Karpas-422 (cell line): ENCODE data around the gene NPNT. TPM values are rescaled to one million over a fixed set of nuclear protein-coding genes. Genes with fewer than 3 reads are reported as not detected.
"Not testable (repeated sequence)": the region's sequence is repeated elsewhere in the genome, so short reads cannot be mapped to it uniquely, and the experiment has no call there.

Experiments used
- DNase-seq: peaks from one replicate; pipeline ENCODE4 v3.0.0-alpha.2; 2015
- H2AFZ ChIP-seq: fragments of 200-600 bp; sonication (generic); 2 replicates; pipeline ENCODE4 v1.6.1; 2014; ENCODE audit warnings: antibody characterized with exemption, low read length, mixed read lengths
- H3K27ac ChIP-seq: fragments of 200-600 bp; sonication (generic); 2 replicates; pipeline ENCODE4 v1.5.1; 2014; ENCODE audit warnings: mild to moderate bottlenecking, low read length, moderate library complexity
- H3K27me3 ChIP-seq: fragments of 200-600 bp; sonication (generic); 2 replicates; pipeline ENCODE4 v1.6.1; 2014; ENCODE audit warnings: low read length, mixed read lengths
- H3K36me3 ChIP-seq: fragments of 200-600 bp; sonication (generic); 2 replicates; pipeline ENCODE4 v1.6.1; 2014; ENCODE audit warnings: low read length, mixed read lengths; ENCODE audit not compliant: insufficient read depth
- H3K4me1 ChIP-seq: fragments of 200-600 bp; sonication (generic); 2 replicates; pipeline ENCODE4 v1.6.1; 2014; ENCODE audit warnings: mild to moderate bottlenecking, low read length, mixed read lengths
- H3K4me2 ChIP-seq: fragments of 200-600 bp; sonication (generic); 2 replicates; pipeline ENCODE4 v1.6.1; 2014; ENCODE audit warnings: low read length, low read depth, mild to moderate bottlenecking; ENCODE audit not compliant: poor library complexity, severe bottlenecking
- H3K4me3 ChIP-seq: fragments of 200-600 bp; sonication (generic); 2 replicates; pipeline ENCODE4 v1.5.1; 2014; ENCODE audit warnings: mild to moderate bottlenecking, antibody characterized with exemption, low read length, mixed read lengths
- H3K79me2 ChIP-seq: fragments of 200-600 bp; sonication (generic); 2 replicates; pipeline ENCODE4 v1.6.1; 2014; ENCODE audit warnings: mild to moderate bottlenecking, low read length, mixed read lengths
- H3K9ac ChIP-seq: fragments of 200-600 bp; sonication (generic); 2 replicates; pipeline ENCODE4 v1.6.0; 2014; ENCODE audit warnings: low read length
- H3K9me2 ChIP-seq: fragments of 200-600 bp; sonication (generic), shearing (Covaris generic); replicated peaks from 2 replicates; pipeline ENCODE4 v1.6.0; 2014; ENCODE audit warnings: mild to moderate bottlenecking, low read length, moderate library complexity; ENCODE audit not compliant: insufficient read depth
- H3K9me3 ChIP-seq: fragments of 300-700, 200-600 bp; sonication (generic); 2 replicates; pipeline ENCODE4 v1.6.1; 2014; ENCODE audit warnings: low read length, mixed read lengths
- H4K20me1 ChIP-seq: fragments of 200-600 bp; sonication (generic); 2 replicates; pipeline ENCODE4 v1.6.1; 2014; ENCODE audit warnings: mild to moderate bottlenecking, antibody characterized with exemption, low read length, low read depth; ENCODE audit not compliant: insufficient read depth
- total RNA-seq: library from RNA; depleted of rRNA; stranded (reverse); fragments of >200 nt; shearing (Covaris generic); gene quantifications from 2 replicates; pipeline ENCODE4 v1.2.3, GENCODE V29; 2014; ENCODE audit warnings: low replicate concordance; rRNA removed

Gene NPNT, protein sequence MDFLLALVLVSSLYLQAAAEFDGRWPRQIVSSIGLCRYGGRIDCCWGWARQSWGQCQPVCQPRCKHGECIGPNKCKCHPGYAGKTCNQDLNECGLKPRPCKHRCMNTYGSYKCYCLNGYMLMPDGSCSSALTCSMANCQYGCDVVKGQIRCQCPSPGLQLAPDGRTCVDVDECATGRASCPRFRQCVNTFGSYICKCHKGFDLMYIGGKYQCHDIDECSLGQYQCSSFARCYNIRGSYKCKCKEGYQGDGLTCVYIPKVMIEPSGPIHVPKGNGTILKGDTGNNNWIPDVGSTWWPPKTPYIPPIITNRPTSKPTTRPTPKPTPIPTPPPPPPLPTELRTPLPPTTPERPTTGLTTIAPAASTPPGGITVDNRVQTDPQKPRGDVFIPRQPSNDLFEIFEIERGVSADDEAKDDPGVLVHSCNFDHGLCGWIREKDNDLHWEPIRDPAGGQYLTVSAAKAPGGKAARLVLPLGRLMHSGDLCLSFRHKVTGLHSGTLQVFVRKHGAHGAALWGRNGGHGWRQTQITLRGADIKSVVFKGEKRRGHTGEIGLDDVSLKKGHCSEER
- total RNA-seq = not detected in 2 replicates

DNA sequence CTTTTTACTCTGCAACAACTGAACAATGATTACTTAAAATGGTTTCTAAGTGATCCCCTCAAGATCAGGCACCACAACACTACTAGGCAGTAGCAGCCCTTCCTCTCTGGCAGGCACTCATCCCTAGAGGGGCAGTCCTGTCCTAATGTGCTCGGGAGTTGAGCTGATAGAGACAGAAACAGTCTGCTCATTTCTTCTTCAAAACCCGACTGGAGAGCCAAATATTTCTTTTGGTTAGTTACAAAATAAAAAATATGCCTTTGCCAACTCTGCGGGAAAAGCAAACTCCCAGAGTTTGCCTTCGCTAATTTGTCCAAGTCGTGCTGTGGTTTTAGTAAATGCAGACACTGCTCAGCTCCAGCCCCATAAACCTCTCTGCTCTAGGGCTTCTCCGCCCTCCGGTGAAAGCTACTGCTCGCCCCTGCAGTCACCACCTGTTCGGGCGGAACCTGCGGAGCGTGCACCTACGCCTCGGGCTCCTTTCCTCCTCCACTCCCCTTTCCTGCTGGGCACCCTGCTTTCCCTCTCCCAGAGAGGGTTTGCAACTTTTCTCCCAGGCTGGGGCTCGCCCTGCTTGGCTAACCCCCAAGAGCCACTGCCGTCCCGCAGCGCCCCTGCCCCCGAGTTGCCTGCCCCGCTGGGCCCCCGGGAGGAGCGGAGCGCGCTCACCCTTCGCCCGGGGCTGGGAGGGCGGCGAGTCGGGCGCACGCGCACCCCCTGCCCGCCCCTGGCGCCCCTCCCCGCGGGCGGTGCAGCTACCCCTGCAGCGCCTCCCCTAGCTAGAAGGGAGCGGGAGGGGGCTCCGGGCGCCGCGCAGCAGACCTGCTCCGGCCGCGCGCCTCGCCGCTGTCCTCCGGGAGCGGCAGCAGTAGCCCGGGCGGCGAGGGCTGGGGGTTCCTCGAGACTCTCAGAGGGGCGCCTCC lies at the start of gene NPNT:
Gene NPNT (plus strand): TSS at position 812 of the 923 bp plus-strand sequence. CDS start 182 bp downstream, outside the sequence.
- H3K4me2 ChIP-seq = peak within 1 kb of the TSS; percentile 56
- no peaks in the 10 kb centered on the region for H3K36me3 ChIP-seq
- H3K9me2 ChIP-seq = no peaks in the 10 kb centered on the region
- no peaks in the 10 kb centered on the region for H3K9me3 ChIP-seq
- H3K27ac ChIP-seq = no peak within 1 kb of the TSS
- H3K9ac ChIP-seq = peak within 1 kb of the TSS; percentile 22; the same call in 1 of the 2 replicates
- DNase-seq = no peak
- H3K4me3 ChIP-seq = peak within 1 kb of the TSS; percentile 50; the same call in 1 of the 2 replicates
- H2AFZ ChIP-seq = no peak within 1 kb of the TSS
- H3K79me2 ChIP-seq = no peaks in the 10 kb centered on the region
- H4K20me1 ChIP-seq = no peaks in the 10 kb centered on the region
- peaks cover 11% of the 10 kb centered on the region for H3K4me1 ChIP-seq
- no peaks in the 10 kb centered on the region for H3K27me3 ChIP-seq

DNA sequence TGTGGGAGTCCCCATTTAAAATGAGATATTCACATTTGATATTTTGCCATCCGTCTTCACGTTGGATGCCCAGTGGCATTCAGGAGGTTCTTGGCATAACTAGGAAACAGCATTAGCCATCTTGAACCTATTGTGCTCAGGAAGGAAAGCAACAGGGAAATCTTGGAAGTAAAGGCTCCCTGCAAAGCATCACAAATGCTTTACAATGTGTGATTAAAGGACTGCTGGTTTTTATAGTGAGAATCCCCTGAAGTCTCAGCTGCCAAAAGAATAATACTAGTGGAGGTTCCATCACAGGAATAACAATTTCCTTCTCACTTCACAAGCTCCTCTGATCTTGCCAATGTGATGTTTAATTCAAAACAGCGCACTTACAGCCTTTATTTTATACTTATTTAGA lies 49.7 kb upstream of the NPNT start:
- Histone ChIP-seq H3K36me3 (no peaks in the 10 kb centered on the region), H4K20me1 (no peaks in the 10 kb centered on the region), H3K27ac (no peak overlapping the region), H3K9me2 (no peaks in the 10 kb centered on the region), H3K79me2 (no peaks in the 10 kb centered on the region), H3K9me3 (no peaks in the 10 kb centered on the region), H3K4me3 (no peak overlapping the region), H2AFZ (no peak overlapping the region), H3K27me3 (no peaks in the 10 kb centered on the region), H3K4me1 (no peaks in the 10 kb centered on the region), H3K4me2 (no peak overlapping the region), H3K9ac (no peak overlapping the region)
- no peak for DNase-seq

DNA sequence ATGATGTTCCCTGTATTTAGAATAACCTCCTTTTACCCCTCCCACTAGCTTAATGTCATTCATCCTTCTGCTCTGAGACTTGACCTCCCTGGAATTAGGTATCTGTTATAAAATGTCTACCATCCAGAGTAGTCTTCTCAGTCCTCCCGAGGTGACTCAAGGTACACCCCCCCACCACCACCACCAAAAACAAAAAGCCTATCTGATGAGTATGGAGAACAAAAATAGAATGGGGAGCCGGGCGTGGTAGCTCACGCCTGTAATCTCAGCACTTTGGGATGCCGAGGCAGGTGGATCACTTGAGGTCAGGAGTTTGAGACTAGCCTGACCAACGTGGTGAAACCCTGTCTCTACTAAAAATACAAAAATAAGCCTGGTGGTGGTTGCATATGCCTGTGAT lies 46.9 kb upstream of the NPNT start:
- not testable (repeated sequence) for H3K27me3 ChIP-seq, H3K4me1 ChIP-seq, H2AFZ ChIP-seq, H3K27ac ChIP-seq, H3K4me3 ChIP-seq, H4K20me1 ChIP-seq, H3K9me2 ChIP-seq, H3K36me3 ChIP-seq, H3K4me2 ChIP-seq, H3K9me3 ChIP-seq, H3K79me2 ChIP-seq, H3K9ac ChIP-seq
- DNase-seq = peak; percentile 17

DNA sequence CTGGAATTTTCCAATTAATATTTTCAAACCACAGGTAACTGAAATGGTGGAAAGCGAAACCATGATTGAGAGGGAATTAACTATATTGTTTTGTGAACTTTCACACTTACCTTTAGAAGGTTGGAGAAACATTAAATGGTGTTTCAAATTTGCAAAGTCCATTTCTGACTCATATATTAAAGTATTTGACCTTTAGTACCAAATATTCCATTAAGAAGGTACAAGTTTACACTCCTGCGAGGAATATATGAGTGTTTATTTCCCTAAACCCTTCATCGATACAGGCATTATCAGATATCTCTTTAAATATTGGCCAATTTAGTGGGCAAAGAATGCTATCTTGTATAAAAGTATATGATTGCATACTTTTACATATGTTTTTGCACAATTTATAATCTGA lies 44.1 kb upstream of the NPNT start:
- H3K4me3 ChIP-seq = no peak overlapping the region
- no peaks in the 10 kb centered on the region for H3K79me2 ChIP-seq

DNA sequence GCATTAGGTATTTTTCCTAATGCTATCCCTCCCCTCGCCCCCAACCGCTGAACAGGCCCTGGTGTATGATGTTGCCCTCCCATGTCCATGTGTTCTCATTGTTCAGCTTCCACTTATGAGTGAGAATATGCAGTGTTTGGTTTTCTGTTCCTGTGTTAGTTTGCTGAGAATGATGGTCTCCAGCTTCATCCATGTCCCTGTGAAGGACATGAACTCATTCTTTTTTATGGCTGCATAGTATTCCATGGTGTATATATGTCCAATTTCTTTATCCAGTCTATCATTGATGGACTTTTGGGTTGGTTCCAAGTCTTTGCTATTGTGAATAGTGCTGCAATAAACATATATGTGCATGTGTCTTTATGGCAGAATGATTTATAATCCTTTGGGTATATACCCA lies 43.0 kb upstream of the NPNT start:
- H2AFZ ChIP-seq, H3K4me2 ChIP-seq, H3K4me3 ChIP-seq, H3K79me2 ChIP-seq, H3K27ac ChIP-seq, H3K4me1 ChIP-seq, H3K9me2 ChIP-seq, H3K9me3 ChIP-seq, H4K20me1 ChIP-seq, H3K36me3 ChIP-seq, H3K27me3 ChIP-seq, H3K9ac ChIP-seq: not testable (repeated sequence)
- DNase-seq = peak; percentile 25

More for the DNA sequence above, 44.1 kb upstream of the NPNT start:
- Histone ChIP-seq H2AFZ (no peak overlapping the region), H3K27ac (no peak overlapping the region), H3K9me2 (no peaks in the 10 kb centered on the region), H3K4me1 (no peaks in the 10 kb centered on the region), H4K20me1 (no peaks in the 10 kb centered on the region), H3K4me2 (no peak overlapping the region), H3K9me3 (no peaks in the 10 kb centered on the region), H3K9ac (no peak overlapping the region), H3K36me3 (no peaks in the 10 kb centered on the region), H3K27me3 (no peaks in the 10 kb centered on the region)
- peak; percentile 15 for DNase-seq

DNA sequence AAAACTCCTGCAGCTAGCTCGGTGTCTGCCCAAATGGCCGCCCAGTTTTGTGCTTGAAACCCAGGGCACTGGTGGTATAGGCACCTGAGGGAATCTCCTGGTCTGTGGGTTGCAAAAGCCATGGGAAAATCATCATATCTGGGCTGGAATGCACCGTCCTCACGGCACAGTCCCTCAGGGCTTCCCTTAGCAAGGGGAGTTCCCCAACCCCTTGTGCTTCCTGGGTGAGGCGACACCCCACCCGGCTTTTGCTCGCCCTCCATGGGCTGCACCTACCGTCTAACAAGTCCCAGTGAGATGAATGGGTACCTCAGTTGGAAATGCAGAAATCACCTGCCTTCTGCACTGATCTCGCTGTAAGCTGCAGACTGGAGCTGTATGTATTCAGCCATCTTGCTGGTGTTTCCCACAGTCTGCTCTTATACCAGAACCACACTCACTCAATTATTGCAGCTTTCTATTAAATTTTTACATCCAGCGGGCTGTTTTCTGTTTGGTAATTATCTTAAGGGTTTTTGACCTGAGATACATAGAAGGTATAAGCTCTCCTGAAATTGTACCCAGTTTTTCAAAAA lies 36.7 kb upstream of the NPNT start:
- Histone ChIP-seq H3K27ac (no peak overlapping the region), H3K4me2 (no peak overlapping the region), H3K27me3 (no peaks in the 10 kb centered on the region), H3K79me2 (no peaks in the 10 kb centered on the region), H4K20me1 (no peaks in the 10 kb centered on the region), H2AFZ (no peak overlapping the region), H3K9me2 (no peaks in the 10 kb centered on the region), H3K9ac (no peak overlapping the region), H3K36me3 (0 out of 2 replicates have a peak, but pooled peaks cover 3% of the 10 kb centered on the region), H3K9me3 (peaks cover 5% of the 10 kb centered on the region), H3K4me3 (no peak overlapping the region), H3K4me1 (no peaks in the 10 kb centered on the region)
- DNase-seq = no peak

DNA sequence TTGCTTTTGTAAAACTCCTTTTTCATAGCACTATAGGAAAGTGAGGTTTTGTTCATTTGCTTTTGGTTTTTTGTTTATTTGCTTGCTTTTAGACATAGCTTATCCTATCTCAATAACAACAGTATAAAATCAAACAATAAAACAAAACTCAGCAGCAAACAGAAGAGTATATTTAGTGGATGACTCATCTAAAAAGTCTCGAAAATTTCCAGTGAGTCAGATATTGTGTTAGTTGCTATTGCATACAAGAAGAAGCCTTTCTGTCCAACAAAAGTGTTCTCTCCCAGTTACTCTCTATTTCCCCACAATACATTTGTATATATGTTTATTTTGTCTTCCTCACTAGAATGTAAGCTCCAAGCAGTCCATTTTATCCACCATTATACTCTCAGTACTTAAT lies 36.0 kb upstream of the NPNT start:
- H4K20me1 ChIP-seq = no peaks in the 10 kb centered on the region
- no peak for DNase-seq
- peaks cover 5% of the 10 kb centered on the region for H3K9me3 ChIP-seq
- no peaks in the 10 kb centered on the region for H3K4me1 ChIP-seq
- H3K9me2 ChIP-seq = no peaks in the 10 kb centered on the region
- H3K27ac ChIP-seq = no peak overlapping the region
- no peak overlapping the region for H3K9ac ChIP-seq
- H2AFZ ChIP-seq = no peak overlapping the region
- H3K27me3 ChIP-seq = no peaks in the 10 kb centered on the region
- no peak overlapping the region for H3K4me3 ChIP-seq
- no peak overlapping the region for H3K4me2 ChIP-seq
- 0 out of 2 replicates have a peak, but pooled peaks cover 3% of the 10 kb centered on the region for H3K36me3 ChIP-seq
- H3K79me2 ChIP-seq = no peaks in the 10 kb centered on the region
